Measurements from ENCODE around the gene ATP1B4.

- TF ChIP-seq CTCF (IDR thresholded peaks at IDR 0.05 in 4 of 5, conservative IDR thresholded peaks at IDR 0.05 in 1 of 5) = no peak
- no peak for TF ChIP-seq POLR2A (IDR thresholded peaks at IDR 0.05)
Observed at GRCh38 chrX:120366794-120367193, 4.9 kb downstream of the ATP1B4 start.

Data from gastrocnemius medialis (tissue), 4 donors.